ENCODE results near the gene AFF3.

Gene AFF3

GRCh38 chr2:100067784-100068183, 74.6 kb downstream of the AFF3 start:
- no peak for DNase-seq

- DNase-seq = no peak
Observed at GRCh38 chr2:100066856-100067255, 75.5 kb downstream of the AFF3 start.

- DNase-seq = no peak
Observed at GRCh38 chr2:100066246-100066645, 76.1 kb downstream of the AFF3 start.

DNA sequence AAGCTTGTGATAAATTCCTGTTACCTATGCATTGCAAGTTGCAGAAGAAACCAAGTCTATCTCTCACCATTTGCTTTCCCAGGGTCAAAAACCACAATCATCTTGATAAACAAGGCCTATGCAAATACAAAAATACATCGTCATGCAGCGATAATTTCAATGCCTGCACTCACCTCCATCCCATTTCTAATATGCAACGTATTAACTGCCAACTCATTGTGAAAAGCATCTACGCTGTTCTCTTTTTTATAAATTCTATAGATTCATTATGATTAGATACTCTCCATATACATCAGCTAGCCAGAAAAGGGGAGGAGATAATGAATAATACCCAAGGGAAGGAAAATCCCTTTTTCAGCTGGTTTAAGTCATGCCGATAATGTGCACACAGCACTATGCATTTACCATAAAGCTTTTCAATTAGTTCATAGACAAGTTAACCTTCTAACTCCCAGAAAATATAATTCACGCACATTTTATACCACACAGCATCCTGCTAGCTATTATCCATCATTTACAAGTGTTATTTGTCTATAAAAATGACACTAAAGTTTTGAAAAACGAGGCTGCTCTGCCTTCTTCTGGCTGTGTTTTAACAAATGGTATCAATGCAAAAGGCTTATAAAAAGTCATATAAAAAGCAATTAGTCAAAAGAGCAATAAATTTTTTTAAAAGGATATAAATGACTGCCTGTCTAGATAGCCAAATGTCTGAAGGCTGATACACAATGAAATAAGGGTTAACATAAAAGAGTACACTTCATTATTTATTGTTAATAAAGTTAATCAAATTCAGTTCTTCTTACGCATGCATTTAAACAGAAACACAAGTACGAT, 77.6 kb downstream of the AFF3 start:
- DNase-seq = no peak

- DNase-seq = no peak
Observed at GRCh38 chr2:100064165-100064564, 78.2 kb downstream of the AFF3 start.

DNA sequence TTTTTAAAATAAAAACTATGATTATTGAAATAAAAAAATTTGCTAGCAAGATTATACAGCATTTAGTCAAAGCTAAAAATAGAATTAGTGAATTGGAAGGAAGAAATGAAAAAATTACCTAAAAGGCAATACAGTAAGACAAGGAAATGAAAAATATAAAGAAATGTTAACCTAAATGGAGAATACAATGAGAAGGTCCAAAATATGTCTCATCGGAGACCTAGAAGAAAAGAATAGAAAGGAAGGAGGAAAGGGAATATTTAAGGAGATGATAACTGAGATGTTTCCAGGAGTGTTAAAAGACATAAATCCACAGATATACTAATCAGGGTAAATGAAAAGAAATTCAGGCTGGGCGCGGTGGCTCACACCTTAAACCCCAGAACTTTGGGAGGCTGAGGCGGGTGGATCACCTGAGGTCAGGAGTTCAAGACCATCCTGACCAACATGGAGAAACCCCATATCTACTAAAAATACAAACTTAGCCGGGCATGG, 78.9 kb downstream of the AFF3 start:
- no peak for DNase-seq

- no peak for DNase-seq
Observed at GRCh38 chr2:100062336-100062735, 80.1 kb downstream of the AFF3 start.

DNA sequence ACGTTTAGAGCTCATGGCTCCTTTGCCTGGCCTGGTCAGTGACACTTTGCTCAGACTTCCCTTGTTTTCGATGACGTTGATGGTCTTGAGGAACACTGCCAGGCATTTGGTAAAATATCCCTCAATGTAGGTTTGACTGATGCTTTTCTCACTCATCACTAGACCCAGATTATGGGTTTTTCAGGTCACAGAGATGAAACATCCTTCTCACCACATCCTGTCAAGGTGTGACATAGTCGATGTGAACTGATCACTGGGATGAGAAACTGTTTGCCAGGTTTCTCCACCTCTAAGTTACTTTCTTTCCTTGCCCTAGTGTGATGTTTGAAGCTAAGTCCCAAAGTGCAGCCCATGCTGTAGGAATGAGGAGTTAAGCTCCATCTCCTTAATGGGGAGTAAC, 81.5 kb downstream of the AFF3 start:
- DNase-seq = peak; percentile 34

- no peak for DNase-seq
Observed at GRCh38 chr2:100059638-100060037, 82.8 kb downstream of the AFF3 start.

- no peak for DNase-seq
Observed at GRCh38 chr2:100057901-100058261, 84.5 kb downstream of the AFF3 start.

DNA sequence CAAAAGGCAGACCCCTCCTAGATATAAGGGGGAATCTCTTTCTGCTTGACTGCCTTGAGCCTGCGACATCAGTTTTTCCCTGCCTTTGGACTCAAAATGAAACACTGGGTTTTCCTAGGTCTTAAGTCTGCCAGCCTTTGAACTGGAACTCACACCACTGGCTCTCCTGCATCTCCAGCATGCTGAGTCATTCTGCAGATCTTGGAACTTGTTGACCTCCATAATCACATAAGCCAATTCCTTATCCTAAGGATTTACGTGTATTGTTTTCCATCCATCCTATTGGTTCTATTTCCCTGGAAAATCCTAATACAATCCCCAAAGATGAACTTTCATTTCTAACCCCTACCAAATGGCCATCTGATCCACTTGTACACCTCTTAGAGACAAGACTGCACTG, 88.0 kb downstream of the AFF3 start:
- no peak for DNase-seq

GRCh38 chr2:100053087-100053885, 89.1 kb downstream of the AFF3 start:
- DNase-seq = no peak

- DNase-seq = no peak
Observed at GRCh38 chr2:100052650-100053049, 89.7 kb downstream of the AFF3 start.

GRCh38 chr2:100051253-100051652, 91.1 kb downstream of the AFF3 start:
- DNase-seq = no peak

DNA sequence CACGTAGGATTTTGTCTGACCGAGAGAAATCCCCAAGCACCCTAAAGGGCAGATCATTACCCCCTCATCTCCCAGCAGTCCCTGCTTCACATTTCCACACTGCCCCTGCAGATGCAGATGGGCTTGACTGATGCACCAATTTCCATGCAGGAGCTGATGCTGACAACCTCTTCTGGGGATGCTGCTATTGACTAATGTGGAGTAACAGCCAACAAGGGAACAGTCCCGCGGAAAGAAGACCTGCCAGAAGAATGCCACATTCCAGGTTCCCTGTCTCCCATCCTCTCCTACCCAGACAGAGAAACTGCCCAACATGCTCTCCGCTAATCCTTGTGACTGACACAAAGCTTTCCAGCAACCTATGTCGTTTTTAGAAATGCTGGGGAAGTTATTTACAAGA, 91.7 kb downstream of the AFF3 start:
- DNase-seq = no peak

- DNase-seq = no peak
Observed at GRCh38 chr2:100046961-100047947, 95.1 kb downstream of the AFF3 start.

DNA sequence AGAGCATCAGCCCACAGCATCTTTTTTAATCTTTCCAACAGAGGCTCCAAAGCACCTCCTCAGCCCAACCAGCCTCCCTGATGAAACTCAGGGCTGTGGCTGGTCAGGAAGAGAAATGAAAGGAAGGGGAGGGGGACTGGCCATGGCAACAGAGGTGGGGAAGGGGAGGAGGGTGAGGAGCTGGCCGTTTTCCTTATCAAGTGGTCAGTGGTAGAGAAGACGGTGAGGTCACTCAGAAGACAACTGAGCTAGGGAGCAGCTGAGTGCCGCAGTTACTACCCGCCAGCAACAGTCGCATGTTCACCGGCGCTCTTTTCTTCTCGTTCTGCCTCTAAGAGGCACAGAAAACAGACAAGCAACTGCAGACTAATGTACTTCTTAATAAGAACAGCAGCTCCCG, 97.4 kb downstream of the AFF3 start:
- DNase-seq = no peak

DNA sequence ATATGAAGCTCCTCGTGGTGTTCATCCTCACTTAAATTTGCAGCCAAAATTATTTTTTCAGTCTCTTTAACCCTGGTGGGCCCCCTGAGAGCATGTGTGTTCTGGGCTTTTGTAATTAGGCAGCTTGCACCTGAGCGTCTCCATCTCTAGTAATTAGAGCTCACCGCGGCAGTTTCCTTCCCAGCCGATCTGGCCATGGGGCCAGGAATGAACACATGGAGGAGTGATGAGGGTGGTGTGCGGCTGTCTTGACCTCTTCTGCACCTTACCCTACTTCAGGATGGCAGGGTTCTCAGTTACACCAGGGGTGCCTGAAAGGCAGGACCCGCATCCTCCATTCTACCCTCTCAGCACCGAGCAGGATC, 98.5 kb downstream of the AFF3 start:
- no peak for DNase-seq

DNA sequence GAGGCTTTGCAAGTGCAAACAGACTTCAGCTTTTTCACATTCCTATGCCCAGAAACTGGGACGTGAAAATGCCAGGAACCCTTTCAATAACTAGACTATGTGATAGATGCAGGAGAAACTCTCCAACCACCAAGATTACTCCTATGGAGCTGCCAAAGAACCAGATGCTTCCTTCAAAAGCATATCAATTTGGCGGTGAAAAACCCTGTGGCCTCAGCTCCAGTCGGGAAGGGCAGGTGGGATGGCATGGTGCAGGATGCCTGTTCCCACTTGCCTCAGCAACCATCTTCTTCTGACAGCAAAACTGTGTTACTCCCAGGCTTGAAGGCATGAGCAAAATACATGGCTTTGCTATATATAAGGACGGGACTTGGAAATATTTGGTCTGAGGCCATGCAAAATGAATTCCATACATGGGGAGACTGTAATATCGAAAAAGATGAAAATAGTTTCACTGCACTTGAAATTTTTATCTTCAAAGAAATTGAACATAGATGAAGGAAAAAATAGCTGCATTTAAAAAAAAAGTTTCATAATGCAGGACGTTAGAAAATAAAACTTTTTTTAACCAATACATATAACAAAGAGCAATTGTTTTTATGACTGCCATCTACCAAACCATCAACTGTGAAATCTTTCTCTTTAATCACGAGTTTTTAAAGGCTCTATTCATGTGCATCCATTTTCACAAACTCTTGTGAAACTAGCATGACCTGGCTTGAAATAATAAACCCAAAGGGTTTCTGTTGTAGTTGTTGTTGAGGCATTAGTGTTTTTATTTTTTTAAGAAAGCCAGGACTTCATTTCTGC, 99.1 kb downstream of the AFF3 start:
- no peak for DNase-seq

DNA sequence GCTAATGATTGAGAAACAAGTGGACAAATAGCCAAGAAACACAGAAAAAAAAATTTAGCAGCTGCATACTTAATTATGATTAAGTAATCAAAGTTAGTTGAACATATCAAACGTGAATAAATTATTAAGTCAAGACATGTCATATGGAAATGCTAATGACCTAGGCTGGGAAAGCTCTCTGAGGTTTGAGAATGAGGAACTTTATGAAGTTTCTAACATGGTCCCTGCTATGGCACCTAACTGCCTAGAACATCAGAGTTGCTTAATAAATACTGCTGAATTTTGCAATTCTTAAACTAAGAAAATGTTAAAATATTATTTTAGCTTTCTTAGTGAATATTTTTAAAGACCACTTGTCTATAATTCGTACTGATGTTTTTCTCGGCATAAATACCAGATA, 99.8 kb downstream of the AFF3 start:
- no peak for DNase-seq

- DNase-seq = no peak
Observed at GRCh38 chr2:100041946-100042345, 100.4 kb downstream of the AFF3 start.

GRCh38 chr2:100041385-100041784, 101.0 kb downstream of the AFF3 start:
- no peak for DNase-seq

All from CD4-positive, alpha-beta T cell treated with Interleukin-21 for 1 hour (primary cell).